ENCODE data around the gene TAPT1.

Gene TAPT1

GRCh38 chr4:16118090-16118489 lies 108.2 kb downstream of the TAPT1 start:
- ChIA-PET CTCF (interaction anchor here (0.6 kb wide), 1 partner anchor 9 kb away, joined by 3 read pairs; no protein-coding TSS in a partner anchor), POLR2A (no interaction called here)
- no peak for TF ChIP-seq SP1 (IDR thresholded peaks at IDR 0.05)
- no peak for TF ChIP-seq FOXK2 (IDR thresholded peaks at IDR 0.05)
- no peak for TF ChIP-seq LEF1 (IDR thresholded peaks at IDR 0.05; ENCODE audit: borderline replicate concordance)
- DNase-seq (ENCODE audit: extremely low spot score) = no peak

GRCh38 chr4:16117164-16117563 lies 109.1 kb downstream of the TAPT1 start:
- TF ChIP-seq ZNF384 (IDR thresholded peaks at IDR 0.05) (no peak), PKNOX1 (IDR thresholded peaks at IDR 0.05) (no peak), LEF1 (IDR thresholded peaks at IDR 0.05; ENCODE audit: borderline replicate concordance) (no peak), CTBP1 (IDR thresholded peaks at IDR 0.05; ENCODE audit: borderline replicate concordance) (no peak), ARNT (IDR thresholded peaks at IDR 0.05) (no peak), SUZ12 (IDR thresholded peaks at IDR 0.05) (no peak), L3MBTL2 (conservative IDR thresholded peaks at IDR 0.05) (no peak), HDGF (IDR thresholded peaks at IDR 0.05; ENCODE audit: borderline replicate concordance) (no peak), FOXA1 (IDR thresholded peaks at IDR 0.05) (no peak), FOXK2 (IDR thresholded peaks at IDR 0.05) (no peak), BHLHE40 (IDR thresholded peaks at IDR 0.05; ENCODE audit: borderline replicate concordance) (no peak), TARDBP (IDR thresholded peaks at IDR 0.05) (no peak), ELF4 (IDR thresholded peaks at IDR 0.05) (no peak), FOXM1 (IDR thresholded peaks at IDR 0.05; ENCODE audit: borderline replicate concordance) (no peak)
- CTCF ChIA-PET = no interaction called here
- POLR2A ChIA-PET = no interaction called here
- no peak for DNase-seq (ENCODE audit: extremely low spot score)

DNA sequence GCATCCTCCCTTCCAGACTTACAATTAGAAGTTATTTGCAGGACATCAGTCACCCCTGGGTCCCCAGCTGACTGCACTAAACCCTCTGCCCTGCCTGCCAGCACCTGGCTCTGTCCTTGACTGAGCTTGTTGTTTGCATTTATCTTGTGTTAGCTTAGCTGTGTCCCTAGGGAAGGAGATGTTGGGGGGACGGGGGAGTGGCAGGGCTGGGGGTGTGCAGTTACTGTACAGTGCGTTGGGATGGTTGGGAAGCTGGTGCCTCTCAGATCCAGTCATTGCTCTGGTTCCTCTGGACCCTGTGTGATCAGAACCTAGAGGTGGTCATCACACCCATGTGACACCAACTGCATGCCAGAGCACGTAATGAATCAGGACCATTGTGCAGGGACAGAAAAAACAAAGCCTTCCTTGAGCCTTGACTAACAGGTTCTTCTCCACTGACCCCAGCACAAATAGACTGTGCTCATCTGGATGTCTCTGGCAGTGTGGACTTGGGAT lies 109.7 kb downstream of the TAPT1 start:
- no peak for DNase-seq (ENCODE audit: extremely low spot score)
- CTCF ChIA-PET = interaction anchor here (1.1 kb wide), 1 partner anchor 89 kb away, joined by 4 read pairs; no protein-coding TSS in a partner anchor
- TF ChIP-seq FOXA1 (IDR thresholded peaks at IDR 0.05) (no peak), HDGF (IDR thresholded peaks at IDR 0.05; ENCODE audit: borderline replicate concordance) (no peak), BHLHE40 (IDR thresholded peaks at IDR 0.05; ENCODE audit: borderline replicate concordance) (no peak), TARDBP (IDR thresholded peaks at IDR 0.05) (no peak), CTBP1 (IDR thresholded peaks at IDR 0.05; ENCODE audit: borderline replicate concordance) (no peak), FOXK2 (IDR thresholded peaks at IDR 0.05) (no peak), ZNF384 (IDR thresholded peaks at IDR 0.05) (no peak), FOXM1 (IDR thresholded peaks at IDR 0.05; ENCODE audit: borderline replicate concordance) (no peak), SUZ12 (IDR thresholded peaks at IDR 0.05) (no peak), NFRKB (IDR thresholded peaks at IDR 0.05) (no peak), ARNT (IDR thresholded peaks at IDR 0.05) (no peak), L3MBTL2 (conservative IDR thresholded peaks at IDR 0.05) (no peak), ELF4 (IDR thresholded peaks at IDR 0.05) (no peak)
- POLR2A ChIA-PET = no interaction called here

DNA sequence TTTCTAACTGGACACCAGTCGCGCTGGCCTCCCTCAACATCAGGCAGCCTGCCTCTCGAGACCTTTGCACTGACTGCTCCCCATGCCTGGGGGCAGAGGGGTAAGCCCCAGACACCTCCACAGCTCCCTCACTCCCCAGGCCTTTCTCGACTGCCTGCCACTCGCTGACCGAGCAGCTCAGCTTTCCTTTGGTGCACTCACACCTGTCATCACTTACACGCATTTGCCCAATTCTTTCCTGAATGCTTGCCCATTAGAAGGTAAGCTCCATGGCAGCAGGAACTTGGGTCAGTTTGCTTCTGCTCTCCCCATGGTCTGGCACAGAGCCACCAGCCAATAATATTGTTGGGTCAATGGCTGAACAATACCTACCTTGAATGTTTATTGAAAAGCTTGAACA lies 110.3 kb downstream of the TAPT1 start:
- no peak for DNase-seq (ENCODE audit: extremely low spot score)
- TF ChIP-seq LEF1 (IDR thresholded peaks at IDR 0.05; ENCODE audit: borderline replicate concordance) = no peak
- no peak for TF ChIP-seq FOXK2 (IDR thresholded peaks at IDR 0.05)
- no peak for TF ChIP-seq PKNOX1 (IDR thresholded peaks at IDR 0.05)
- TF ChIP-seq BHLHE40 (IDR thresholded peaks at IDR 0.05; ENCODE audit: borderline replicate concordance) = no peak
- no peak for TF ChIP-seq ZNF384 (IDR thresholded peaks at IDR 0.05)
- TF ChIP-seq FOXM1 (IDR thresholded peaks at IDR 0.05; ENCODE audit: borderline replicate concordance) = no peak
- no peak for TF ChIP-seq L3MBTL2 (conservative IDR thresholded peaks at IDR 0.05)
- TF ChIP-seq CTBP1 (IDR thresholded peaks at IDR 0.05; ENCODE audit: borderline replicate concordance) = no peak
- TF ChIP-seq ARNT (IDR thresholded peaks at IDR 0.05) = no peak
- no peak for TF ChIP-seq SUZ12 (IDR thresholded peaks at IDR 0.05)
- TF ChIP-seq HDGF (IDR thresholded peaks at IDR 0.05; ENCODE audit: borderline replicate concordance) = no peak
- TF ChIP-seq FOXA1 (IDR thresholded peaks at IDR 0.05) = no peak
- no peak for TF ChIP-seq TARDBP (IDR thresholded peaks at IDR 0.05)
- TF ChIP-seq ELF4 (IDR thresholded peaks at IDR 0.05) = no peak
- no peak for TF ChIP-seq NFRKB (IDR thresholded peaks at IDR 0.05)
- TF ChIP-seq SP1 (IDR thresholded peaks at IDR 0.05) = no peak
- ChIA-PET CTCF (interaction anchor here (1.1 kb wide), 1 partner anchor 90 kb away, joined by 4 read pairs; no protein-coding TSS in a partner anchor), POLR2A (no interaction called here)

GRCh38 chr4:16114546-16114945 lies 111.7 kb downstream of the TAPT1 start:
- ChIA-PET POLR2A (no interaction called here), CTCF (no interaction called here)
- no peak for TF ChIP-seq SP1 (IDR thresholded peaks at IDR 0.05)
- TF ChIP-seq FOXK2 (IDR thresholded peaks at IDR 0.05) = no peak
- no peak for TF ChIP-seq LEF1 (IDR thresholded peaks at IDR 0.05; ENCODE audit: borderline replicate concordance)
- no peak for TF ChIP-seq CTBP1 (IDR thresholded peaks at IDR 0.05; ENCODE audit: borderline replicate concordance)
- no peak for TF ChIP-seq BHLHE40 (IDR thresholded peaks at IDR 0.05; ENCODE audit: borderline replicate concordance)
- no peak for TF ChIP-seq L3MBTL2 (conservative IDR thresholded peaks at IDR 0.05)
- TF ChIP-seq ELF4 (IDR thresholded peaks at IDR 0.05) = no peak
- TF ChIP-seq FOXA1 (IDR thresholded peaks at IDR 0.05) = no peak
- TF ChIP-seq NFRKB (IDR thresholded peaks at IDR 0.05) = no peak
- no peak for TF ChIP-seq TARDBP (IDR thresholded peaks at IDR 0.05)
- TF ChIP-seq ZNF384 (IDR thresholded peaks at IDR 0.05) = no peak
- no peak for TF ChIP-seq HDGF (IDR thresholded peaks at IDR 0.05; ENCODE audit: borderline replicate concordance)
- no peak for TF ChIP-seq PKNOX1 (IDR thresholded peaks at IDR 0.05)
- no peak for TF ChIP-seq FOXM1 (IDR thresholded peaks at IDR 0.05; ENCODE audit: borderline replicate concordance)
- TF ChIP-seq SUZ12 (IDR thresholded peaks at IDR 0.05) = no peak
- no peak for TF ChIP-seq ARNT (IDR thresholded peaks at IDR 0.05)
- DNase-seq (ENCODE audit: extremely low spot score) = no peak

DNA sequence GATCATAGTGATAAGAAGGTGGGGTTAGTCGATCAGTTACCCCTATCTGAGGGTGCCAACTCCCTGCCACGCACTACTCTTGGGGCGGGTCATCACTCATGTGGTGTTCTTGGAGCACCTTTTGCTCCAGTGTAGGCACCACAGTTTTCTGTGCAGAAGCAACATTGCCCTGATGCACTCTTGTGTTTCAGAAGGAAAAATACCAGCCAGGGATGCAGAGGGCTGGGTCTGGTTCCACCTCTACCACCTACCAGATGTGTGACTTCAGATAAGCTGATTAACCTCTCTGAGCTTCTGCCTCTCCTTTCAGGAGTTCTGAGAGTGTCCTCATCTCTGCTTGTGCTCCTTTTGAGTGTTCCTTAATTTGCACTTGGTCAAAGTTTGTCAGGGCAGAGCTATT lies 112.5 kb downstream of the TAPT1 start:
- CTCF ChIA-PET = no interaction called here
- DNase-seq (ENCODE audit: extremely low spot score) = no peak
- TF ChIP-seq ELF4 (IDR thresholded peaks at IDR 0.05) (no peak), FOXM1 (IDR thresholded peaks at IDR 0.05; ENCODE audit: borderline replicate concordance) (no peak), ZNF384 (IDR thresholded peaks at IDR 0.05) (no peak), FOXA1 (IDR thresholded peaks at IDR 0.05) (no peak), PKNOX1 (IDR thresholded peaks at IDR 0.05) (no peak), NFRKB (IDR thresholded peaks at IDR 0.05) (no peak), TARDBP (IDR thresholded peaks at IDR 0.05) (no peak), SUZ12 (IDR thresholded peaks at IDR 0.05) (no peak), FOXK2 (IDR thresholded peaks at IDR 0.05) (no peak), ARNT (IDR thresholded peaks at IDR 0.05) (no peak), HDGF (IDR thresholded peaks at IDR 0.05; ENCODE audit: borderline replicate concordance) (no peak), LEF1 (IDR thresholded peaks at IDR 0.05; ENCODE audit: borderline replicate concordance) (no peak), BHLHE40 (IDR thresholded peaks at IDR 0.05; ENCODE audit: borderline replicate concordance) (no peak), L3MBTL2 (conservative IDR thresholded peaks at IDR 0.05) (no peak), SP1 (IDR thresholded peaks at IDR 0.05) (no peak), CTBP1 (IDR thresholded peaks at IDR 0.05; ENCODE audit: borderline replicate concordance) (no peak)
- POLR2A ChIA-PET = no interaction called here

All from HEK293T (cell line).